H4 (cell line): Measurements from ENCODE around the gene BRD4. TPM values are rescaled to one million over a fixed set of nuclear protein-coding genes. Genes with fewer than 3 reads are reported as not detected.
A peak's percentile ranks its signal among the peaks of the same experiment; 100 is the strongest.

ENCODE experiments used
- DNase-seq: peaks from one replicate; pipeline ENCODE4 v3.0.0-alpha.2; 2015; ENCODE audit warnings: low spot score
- total RNA-seq: library from RNA; depleted of rRNA; stranded (reverse); fragments of >200 nt; shearing (Covaris generic); gene quantifications from 2 replicates; pipeline ENCODE4 v1.2.3, GENCODE V29; 2014

The BRD4 gene
- total RNA-seq, 1 experiment from 2014 or later: 11.0 TPM

DNA sequence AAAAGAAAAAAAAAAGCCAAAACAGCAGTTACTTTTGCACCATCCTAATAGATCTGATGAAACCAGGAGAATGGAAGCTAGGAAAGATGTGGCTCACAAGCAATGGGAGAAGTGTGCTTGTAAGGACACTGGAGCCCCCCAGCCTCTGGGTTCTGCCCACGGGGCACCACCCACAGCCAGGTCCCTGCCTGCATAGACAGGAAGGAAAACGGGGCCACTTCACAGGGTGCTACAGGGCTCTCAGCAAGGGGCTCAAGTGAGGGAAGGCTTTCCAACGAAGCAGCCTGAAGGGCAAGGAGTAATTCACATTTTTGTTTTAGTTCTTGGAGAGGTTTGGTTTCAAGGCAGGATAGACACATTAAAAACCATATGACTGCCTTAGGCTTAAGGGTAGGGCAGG is 42.7 kb downstream of the BRD4 start:
- no peak for DNase-seq

DNA sequence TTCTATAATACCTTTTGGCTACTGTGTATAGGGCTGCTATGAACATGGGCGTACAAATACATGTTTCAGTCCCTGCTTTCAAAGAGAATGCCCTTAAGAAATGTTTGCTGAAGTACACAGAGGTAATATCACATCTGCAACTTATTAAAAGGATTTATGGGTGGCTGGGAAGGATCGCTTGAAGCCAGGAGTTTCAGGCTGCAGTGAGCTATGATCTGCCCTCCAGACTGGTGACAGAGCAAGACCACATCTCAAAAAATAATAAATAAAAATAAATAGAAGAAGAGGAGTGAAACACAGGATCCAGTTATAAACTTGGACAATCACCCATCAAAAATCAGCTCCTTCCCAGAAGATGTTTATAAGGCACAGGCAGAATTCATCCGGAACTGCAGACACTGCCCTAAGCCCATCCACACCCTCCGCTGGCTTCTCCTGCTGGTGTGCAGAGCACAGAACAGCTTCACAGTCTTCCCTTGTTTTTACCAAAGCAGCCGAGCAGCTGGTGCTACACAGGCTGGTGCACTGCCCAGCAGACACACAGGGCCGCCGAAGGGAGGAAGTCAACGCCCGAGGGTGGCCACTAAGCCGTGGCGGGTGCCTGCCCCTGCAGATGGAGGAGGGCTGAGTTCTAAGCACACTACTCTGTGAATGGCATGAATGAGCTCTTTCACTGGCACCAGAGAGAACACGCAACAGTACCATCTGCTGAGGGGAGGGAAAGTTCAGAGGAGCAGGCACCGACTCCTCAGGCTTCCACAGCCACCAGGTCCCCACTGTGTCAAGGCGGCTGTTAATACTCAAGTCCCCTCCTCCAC is 44.0 kb downstream of the BRD4 start:
- peak; percentile 46 for DNase-seq

DNA sequence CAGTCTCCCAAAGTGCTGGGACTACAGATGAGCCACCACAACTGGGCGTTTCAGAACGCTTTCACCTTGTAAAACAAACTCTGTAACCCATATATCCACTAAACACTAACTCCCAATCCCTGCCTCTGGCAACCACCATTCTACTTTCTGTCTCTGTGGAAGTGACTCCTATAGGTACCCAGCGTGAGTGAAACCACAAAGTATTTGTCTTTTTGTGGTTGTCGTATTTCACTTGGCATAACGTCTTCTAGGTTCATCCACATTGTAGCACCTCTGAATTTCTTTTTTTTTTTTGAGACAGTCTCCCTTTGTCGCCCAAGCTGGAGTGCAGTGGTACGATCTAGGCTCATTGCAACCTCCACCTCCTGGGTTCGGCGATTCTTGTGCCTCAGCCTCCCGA is 44.8 kb downstream of the BRD4 start:
- DNase-seq: no peak

DNA sequence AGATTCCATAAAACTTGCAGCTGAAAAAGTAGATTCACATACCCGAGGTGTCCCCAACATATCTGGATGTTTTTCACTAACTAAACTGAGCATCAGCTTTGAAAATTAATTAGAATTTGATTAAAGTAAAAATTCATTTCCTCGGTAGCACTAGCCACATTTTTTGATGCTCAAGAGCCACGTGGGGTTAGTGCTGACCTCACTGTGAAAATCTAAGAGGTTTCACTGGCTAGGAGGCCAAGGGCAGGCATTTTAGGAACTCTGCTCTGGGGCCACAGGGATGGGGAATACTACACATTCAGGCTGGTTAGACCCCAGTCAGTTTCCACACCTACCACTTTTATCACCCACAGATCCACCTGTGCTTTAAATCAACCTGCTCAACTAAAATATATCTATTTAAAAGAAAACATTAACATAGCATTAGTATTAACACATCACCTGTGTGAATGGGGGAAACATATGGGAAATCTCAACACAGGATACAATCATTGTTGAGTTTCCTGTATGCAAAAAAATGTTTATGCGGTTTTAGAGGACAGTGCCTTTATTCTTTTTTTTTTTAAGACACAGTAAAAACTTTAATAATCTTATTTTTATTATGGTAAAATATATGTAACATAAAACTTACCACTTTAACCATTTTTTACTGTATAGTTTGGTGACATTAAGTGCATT is 45.5 kb downstream of the BRD4 start:
- no peak for DNase-seq

DNA sequence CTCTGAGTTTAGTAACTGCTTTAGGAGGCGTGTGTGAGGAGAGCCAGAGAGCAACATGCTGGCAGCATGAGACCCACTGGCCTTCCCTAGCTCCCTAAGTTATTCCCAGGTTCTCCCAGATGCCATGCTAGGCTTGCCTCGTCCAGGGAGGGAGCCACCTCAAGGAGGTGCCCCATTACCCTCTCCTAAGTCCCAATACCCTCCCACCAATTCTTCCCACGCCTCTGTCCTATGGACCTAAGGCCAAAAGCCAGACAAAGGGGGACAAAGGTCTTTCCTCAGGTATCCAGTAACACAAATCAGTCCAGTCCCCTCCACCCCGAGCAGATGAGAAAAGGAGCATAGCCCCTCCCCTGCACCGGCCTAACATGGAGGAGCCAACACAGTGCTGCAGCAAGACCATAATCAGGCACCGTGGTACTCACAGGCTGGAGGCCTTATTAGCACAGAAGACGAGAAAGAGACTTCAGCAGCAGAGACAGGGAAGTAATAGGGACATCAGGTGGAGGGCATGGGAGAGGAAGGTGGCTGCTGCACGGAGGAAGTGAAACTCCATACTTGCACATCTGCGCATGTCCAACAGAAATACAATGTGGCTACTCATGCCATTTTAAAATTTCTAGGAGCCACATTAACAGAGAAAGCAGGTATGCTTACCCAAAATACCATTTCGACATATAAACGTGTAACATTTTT is 46.3 kb downstream of the BRD4 start:
- DNase-seq: no peak

DNA sequence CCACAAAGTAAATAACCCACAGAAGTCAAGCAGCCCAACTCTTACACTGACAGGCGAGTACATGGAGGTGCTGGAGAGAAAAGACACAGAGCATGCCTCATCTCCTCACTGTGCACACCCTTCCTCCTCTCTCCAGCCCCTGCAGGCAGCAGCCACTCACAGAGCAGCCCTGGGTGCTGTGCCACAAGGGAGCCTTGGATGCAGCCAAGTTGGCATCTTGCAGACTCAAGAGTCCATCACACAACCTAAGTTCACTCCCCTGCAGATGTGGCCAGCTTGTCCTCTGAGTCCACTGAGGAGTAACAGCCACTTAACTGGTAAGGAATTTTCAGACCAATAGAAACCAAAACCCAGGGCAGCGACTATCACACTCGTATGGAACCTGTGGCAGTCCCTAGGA is 47.4 kb downstream of the BRD4 start:
- no peak for DNase-seq

DNA sequence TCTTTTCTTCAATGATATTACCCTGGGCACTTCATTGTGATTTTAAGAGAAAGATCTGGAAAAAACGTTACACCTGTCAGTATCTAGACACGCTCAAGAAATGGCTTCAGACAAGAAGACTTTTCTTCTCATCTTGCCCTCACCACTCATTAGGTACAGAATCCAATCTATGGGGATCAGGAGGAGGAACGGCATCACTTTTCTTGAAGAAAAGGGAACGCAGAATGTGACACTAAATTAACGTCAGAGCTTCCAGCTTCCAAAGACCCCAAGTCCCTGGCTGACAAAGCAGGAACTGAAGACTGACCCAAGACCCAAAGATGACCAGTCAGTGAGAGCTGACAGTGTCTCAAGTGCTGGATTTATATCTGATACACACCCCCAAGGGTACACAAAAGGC is 48.2 kb downstream of the BRD4 start:
- no peak for DNase-seq

DNA sequence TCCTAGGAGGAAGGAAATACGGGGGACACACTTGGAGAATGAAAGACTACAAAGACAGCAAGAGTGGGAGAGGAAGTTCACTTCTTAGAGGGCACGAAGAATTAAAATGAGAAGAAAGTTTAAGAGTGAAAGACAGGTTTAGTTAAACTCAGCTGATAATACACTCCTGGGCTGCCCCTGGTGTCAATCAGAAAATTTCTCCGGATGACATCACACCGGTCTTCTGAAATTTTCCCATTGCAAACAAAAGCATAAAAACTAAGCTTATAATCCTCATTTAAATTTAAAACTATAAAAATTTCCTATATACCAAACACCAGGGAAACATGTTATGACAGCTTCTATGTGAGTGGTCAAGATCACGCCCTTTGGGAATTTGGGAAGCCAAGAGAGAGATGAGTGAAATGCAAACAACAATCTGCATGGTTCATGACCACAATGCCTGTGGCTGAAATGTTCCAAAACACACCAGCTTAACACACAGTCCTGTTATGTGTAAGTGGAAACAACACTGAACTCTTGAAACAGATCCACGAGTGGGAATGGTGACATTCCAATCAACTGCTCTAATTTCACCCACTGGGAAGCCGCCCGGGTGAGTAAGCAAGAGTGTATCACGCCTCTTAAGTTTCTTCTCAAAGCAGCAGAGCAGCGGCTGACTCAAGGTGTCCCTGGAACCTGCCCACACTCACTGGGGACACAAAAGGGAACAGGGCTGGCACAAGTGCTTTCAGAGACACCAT is 49.0 kb downstream of the BRD4 start:
- no peak for DNase-seq

DNA sequence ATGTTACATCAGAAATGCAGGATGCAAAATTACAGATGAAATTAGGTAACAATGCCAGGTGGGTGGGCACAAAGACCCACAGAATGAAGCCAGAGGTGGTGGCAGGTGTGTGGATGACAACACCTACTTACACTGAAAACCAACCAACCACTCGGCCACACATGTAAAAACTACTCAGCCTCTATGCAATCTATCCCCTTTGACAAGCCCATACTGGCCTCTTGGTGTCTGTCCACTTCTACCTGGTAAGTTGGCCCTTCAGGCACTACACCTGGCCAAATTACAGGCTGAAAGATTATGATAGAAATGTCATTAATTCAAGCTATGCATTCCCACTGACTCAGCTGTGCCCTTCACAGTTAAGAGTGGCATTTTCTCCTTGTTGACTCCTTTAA is 50.0 kb downstream of the BRD4 start:
- DNase-seq: no peak

DNA sequence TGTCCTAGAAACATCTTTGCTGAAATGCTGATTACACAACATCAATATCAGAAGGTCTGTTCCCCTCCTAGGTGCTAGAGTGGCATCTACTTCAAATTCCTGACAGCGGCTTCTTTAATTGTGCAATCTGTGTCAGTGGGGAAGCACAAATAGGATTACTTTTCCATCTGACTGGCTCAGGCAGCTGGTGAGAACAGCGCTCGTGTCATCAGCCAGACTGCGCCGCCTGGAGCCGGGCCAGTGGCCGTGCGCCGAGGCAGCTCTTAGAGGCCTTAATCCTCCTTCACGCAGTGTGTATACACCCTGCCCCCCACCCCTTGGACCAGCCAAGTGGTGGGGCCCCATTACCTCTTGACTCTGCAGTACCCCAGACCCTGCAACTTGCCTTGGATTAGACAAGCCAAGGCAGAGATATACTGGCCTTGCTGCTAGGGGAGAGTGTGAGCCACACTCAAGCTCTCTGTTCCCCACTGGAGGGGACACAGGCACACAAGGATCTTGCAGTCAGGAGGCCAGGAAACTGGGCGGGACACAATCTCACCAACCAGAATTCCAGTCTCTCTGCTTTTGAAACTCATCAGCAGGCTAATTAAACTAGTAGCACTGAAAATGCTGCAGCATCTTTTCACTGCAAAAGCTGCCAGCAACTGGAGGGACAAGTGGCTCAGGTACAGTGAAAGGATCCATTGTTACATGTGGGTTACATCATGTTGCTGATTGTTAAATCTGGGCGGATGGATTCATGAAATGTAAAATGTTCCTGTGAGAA is 51.2 kb downstream of the BRD4 start:
- DNase-seq: peak; percentile 83

DNA sequence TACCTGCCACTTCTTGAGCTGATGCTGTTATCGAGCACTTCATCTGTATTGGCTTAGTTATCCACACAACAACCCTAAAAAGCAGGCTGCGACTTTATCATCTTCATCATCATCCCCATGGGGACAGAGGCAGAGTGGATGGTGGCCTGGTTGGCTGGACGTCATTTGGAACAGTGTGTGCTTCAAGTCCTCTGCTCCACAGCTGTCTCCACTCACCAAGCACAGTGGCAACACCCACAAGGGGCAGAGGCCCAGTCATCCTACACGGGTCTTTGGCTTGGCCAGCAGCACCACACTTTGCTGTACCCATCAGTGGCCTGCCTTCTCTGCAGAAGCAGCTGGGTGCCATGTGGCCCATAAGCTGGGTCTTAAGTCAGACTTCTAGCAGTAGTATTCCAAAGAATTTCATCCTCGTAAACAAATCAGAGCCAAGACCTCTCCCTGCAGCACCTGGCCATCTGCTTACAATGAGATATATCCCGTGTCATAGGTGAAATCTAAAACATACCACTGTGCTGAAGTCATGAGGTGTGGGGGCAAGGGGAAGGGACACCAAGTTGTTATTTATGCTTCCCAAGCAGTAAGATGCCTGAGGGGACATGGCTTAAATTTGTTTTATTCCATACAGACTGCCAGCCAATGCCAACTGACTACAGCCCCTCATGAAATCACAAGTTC is 52.2 kb downstream of the BRD4 start:
- DNase-seq: no peak

DNA sequence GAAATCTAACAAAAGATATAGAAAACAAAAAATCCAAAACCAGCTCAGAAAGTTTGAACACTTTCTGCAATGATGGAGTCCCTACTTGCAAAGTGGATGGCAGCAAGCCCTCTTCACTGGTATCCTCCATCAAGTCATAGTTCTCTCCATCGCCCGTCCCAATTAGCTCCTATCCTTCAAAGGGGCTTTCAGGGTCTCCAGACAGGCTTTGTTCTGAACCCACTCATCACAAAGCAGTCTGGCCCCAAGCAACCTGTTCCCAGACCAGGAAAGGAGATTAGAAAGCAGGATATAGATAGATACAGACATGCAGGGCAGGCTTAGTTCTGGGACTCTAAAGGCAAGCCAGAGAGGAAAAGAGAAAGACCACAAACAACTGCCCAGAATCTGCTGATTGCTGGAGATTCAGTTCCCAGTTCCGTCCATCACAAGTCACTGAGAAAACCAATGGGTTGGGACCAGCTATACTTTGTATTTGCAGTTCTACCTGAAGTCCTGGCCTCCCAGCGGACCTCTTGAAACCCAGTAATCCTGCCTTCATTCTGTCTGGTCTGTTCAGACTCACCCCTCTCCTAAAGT is 52.9 kb downstream of the BRD4 start:
- DNase-seq: no peak

DNA sequence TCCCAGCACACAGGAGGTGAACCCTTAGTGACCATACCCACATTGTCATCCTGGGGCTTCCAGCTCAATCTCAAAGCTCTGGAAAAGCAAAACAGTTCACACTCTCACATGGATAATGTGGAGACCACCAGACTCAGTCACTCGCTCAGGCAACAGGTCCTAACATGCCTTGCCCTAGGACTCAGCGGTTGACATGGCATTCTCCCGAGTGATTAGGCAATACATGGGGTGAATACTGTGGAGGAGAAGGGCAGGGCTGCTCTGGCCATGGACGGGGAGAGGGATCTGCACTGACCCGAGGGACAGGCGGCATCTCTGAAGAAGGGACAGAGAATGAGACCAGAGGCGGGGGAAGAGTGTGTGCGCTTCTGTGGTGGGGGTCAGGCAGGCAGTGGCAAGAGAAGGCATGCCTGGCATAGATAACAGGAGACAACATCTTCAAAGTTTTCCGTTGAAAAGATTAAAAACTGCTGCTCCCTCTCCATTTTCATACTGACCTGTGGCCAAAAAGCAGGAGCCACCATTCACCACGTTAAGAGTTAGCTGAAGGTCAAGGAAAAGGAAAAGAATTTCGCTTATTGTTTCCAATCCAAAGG is 55.6 kb downstream of the BRD4 start:
- DNase-seq: no peak

DNA sequence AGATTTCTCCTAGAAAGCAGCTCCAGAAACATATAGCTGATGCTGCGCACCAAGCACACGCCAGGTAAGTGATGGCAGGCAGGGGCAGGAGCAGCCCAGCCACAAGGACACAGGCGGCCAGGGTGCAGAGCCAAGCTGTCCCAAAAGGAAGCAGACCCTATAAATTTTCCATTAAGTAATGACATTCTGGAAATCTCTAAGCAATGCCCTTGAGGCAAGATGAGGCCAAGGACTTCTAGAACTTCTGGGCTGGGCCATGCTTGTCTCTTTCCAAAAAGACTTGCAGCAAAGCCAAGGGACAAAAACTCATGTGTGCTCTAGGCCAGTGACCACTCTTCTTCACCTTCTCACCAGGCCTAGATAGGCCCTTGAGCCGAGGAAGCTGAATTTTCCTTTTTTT is 57.9 kb downstream of the BRD4 start:
- no peak for DNase-seq

DNA sequence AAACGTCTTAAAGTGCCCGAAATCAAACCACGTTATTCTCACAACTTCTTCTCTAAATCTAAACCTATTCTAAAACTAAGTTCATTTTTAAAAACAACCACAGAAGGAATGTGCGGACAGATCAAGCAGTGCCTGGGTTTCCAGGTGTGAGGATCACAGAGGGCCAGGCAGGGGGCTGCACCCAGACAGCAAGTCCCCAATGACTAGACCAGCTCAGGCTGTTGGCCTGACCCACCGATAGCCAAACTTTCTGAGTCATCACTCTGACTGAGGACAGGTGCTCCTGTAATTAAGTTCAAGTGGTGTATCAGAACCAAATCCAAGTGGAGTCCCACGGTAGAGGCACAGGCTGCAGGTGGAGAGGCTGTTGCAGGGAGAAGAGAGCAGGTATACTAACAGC is 62.5 kb downstream of the BRD4 start:
- DNase-seq: no peak

DNA sequence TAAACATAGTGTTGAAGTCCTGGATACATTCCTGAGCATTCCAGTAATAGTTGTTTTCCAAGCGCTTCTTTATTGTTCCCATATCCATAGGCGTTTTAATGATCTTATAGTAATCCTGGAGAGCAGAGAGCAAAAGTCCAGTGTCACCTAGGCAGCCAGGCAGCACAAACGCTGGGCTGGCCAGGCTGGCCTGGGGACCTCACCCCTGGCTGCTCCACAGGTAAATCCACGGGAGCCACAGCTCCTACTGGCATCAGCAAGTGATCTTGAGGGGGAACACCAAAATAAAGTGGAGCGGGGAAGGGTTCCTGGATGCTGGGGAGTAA is 63.4 kb downstream of the BRD4 start:
- no peak for DNase-seq

DNA sequence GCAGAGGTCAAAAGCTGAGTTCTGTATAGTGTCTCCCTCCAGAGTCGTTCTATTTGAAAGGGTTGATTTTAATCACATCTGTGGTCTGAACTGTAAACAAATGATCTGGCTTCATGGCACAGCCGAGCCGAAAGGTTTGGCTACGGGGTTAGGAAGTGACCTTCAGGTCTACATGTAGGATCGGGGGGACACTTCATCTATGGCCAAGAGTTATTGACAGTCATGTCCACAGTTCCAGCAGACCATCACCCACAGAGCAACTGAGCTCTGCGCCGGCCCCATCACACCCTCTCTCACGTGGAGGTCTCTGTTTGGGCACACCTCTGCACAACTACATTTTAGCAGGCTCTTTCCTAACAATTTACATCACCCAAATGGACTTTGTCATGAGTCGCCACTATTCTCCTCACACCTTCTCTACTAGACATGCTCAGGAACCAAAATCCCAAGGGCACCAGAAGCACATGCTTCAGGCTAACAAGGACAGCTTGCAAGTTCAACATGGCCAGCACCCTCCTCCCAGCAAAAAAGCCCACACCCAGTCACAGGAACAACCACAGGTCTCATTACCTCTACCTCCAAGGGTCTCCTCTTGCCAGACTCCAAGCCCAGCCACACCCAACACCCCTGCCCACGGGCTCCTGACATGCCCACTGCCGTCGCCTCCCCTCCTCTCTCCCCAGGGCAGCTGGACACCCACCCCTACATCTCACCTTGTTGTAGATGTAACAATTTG is 64.0 kb downstream of the BRD4 start:
- no peak for DNase-seq

DNA sequence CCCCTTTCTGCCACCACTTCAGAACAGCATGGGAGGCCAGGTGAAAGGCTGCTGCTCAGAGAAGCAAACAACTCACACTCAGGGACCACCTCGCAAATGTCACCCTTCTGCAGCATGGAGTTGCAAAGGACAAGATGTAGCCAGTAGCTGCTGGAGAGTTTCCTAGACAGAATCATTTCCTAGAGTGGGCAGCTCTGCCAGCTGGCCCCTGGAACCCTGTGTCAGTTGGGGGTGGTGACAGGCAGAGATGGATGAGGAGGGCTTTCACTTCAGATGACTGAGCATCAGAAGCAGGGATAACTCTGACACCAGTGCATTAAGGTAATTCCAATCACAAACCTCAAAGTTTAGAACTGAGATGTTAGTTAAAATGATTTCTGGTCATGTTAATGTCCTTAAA is 65.7 kb downstream of the BRD4 start:
- no peak for DNase-seq

DNA sequence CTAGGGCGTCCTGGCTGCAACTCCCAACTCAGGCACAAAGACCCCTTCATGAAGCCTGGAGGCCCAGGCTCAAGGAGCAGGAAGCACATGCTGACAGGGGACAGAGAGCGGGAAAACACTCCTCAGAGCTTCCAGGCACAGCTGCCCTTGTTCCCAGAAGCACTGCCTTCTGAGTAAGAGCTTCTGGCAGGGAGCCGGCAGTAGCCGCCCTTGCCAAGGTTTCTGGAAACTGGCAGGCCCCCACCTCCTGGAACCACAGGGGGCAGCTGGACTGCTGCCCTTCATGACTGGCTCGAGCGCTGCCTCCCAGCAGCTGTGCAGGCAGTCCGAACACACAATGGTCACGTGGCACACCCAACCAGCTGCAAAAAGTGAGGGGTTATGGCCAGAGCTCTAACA is 66.5 kb downstream of the BRD4 start:
- DNase-seq: peak; percentile 91
